ENCODE measurements around the gene SRRT. TPM values are rescaled to one million over a fixed set of nuclear protein-coding genes. Genes with fewer than 3 reads are reported as not detected.
A peak's percentile ranks its signal among the peaks of the same experiment; 100 is the strongest.

Gene SRRT
- total and polyA plus RNA-seq, 10 of the 15 experiments (the other 5 are each of a cell fraction or from before 2014, with no cell fraction given) = 11.1 to 254 (median 111) TPM

DNA sequence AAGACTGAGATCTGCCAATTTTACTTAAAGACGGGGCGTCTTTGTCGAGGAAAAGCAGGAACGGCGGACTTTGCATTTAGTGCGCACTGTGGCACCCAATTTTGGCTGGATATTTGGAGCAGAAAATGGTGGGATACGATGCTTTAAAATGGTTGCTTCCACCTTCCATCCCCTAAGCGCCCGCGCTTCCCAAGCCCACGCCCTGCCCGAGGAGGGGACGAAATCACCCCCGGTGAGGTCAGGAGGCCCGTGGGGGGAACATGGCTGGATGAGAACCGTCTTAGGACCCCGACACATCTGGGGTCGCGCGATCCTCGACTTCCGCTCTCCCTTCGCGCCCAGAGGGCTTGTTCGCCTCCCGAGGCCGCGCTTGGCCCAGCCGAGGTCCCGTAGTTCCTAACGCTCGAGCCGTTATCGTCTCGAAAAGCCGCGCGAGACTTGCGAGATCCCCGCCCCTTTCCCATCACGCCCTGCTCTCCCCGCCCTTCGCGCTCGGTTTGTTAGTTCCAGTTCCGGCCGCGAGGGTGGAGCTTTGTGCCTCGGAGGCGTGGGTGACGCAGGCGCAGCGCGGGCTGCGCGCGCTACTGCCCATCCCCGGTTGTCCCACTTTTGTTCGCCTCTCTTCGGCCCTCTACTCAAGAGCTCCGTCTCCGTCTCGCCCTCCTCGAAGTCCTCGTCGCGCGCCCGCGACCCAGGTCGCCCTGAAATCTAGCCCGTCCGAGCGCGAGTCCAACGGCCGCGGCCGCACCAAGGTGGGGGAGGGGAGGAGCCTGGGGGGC, at the start of gene SRRT (continued):
- TF ChIP-seq CREM (IDR thresholded peaks at IDR 0.05; ENCODE audit: low read depth) (peak; percentile 48; the same call in 1 of the 2 replicates), POLR2AphosphoS5 (IDR thresholded peaks at IDR 0.05; ENCODE audit: low read length) (peak; percentile 96), EP300 (IDR thresholded peaks at IDR 0.05; ENCODE audit: borderline replicate concordance in 1 of 2, control insufficient read depth in 1 of 2, low read depth in 2 of 2, low read length in 2 of 2) (peak in 1 of 2 experiments; percentile 28; a peak in 1 of 4 replicates), NRF1 (conservative IDR thresholded peaks at IDR 0.05; ENCODE audit: low read depth, low read length) (peak; percentile 91), SIX5 (IDR thresholded peaks at IDR 0.05; ENCODE audit: low read depth, low read length, severe bottlenecking) (peak; percentile 44), MTA2 (IDR thresholded peaks at IDR 0.05; ENCODE audit: low read depth) (peak; percentile 53; the same call in 1 of the 2 replicates), CBFB (IDR thresholded peaks at IDR 0.05; ENCODE audit: low read depth) (peak; percentile 91), TARDBP (IDR thresholded peaks at IDR 0.05; ENCODE audit: borderline replicate concordance) (peak; percentile 14; the same call in 1 of the 2 replicates), POU2F2 (IDR thresholded peaks at IDR 0.05; ENCODE audit: borderline replicate concordance, low read depth, low read length) (peak; percentile 89; the same call in 2 of the 3 replicates), SMAD1 (IDR thresholded peaks at IDR 0.05; ENCODE audit: low read depth, partially characterized antibody) (peak; percentile 31), GATAD2B (conservative IDR thresholded peaks at IDR 0.05; ENCODE audit: low read depth) (peak; percentile 87), EED (IDR thresholded peaks at IDR 0.05; ENCODE audit: low read depth) (peak; percentile 39), POLR2AphosphoS2 (IDR thresholded peaks at IDR 0.05; ENCODE audit: low read depth, low read length) (peak; percentile 92), KAT2A (conservative IDR thresholded peaks at IDR 0.05; ENCODE audit: control insufficient read depth, low read depth, low read length) (no peak), ZBED1 (IDR thresholded peaks at IDR 0.05; ENCODE audit: borderline replicate concordance) (0 out of 2 replicates have a peak, but pooled peaks have one; percentile 10), PAX5 (IDR thresholded peaks at IDR 0.05; ENCODE audit: borderline replicate concordance, low read depth, low read length) (0 out of 2 replicates have a peak, but pooled peaks have one; percentile 27), HDGF (IDR thresholded peaks at IDR 0.05) (peak; percentile 92), STAT1 (conservative IDR thresholded peaks at IDR 0.05) (peak; percentile 96), SREBF1 (IDR thresholded peaks at IDR 0.05; ENCODE audit: low read length) (no peak), SPI1 (IDR thresholded peaks at IDR 0.05; ENCODE audit: borderline replicate concordance, insufficient read depth, low read depth, low read length) (peak; percentile 63), BCL11A (IDR thresholded peaks at IDR 0.05; ENCODE audit: low read depth, low read length) (no peak)
- TF ChIP-seq, protein P1, sequence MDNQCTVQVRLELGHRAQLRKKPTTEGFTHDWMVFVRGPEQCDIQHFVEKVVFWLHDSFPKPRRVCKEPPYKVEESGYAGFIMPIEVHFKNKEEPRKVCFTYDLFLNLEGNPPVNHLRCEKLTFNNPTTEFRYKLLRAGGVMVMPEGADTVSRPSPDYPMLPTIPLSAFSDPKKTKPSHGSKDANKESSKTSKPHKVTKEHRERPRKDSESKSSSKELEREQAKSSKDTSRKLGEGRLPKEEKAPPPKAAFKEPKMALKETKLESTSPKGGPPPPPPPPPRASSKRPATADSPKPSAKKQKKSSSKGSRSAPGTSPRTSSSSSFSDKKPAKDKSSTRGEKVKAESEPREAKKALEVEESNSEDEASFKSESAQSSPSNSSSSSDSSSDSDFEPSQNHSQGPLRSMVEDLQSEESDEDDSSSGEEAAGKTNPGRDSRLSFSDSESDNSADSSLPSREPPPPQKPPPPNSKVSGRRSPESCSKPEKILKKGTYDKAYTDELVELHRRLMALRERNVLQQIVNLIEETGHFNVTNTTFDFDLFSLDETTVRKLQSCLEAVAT (IDR thresholded peaks at IDR 0.05) = peak; percentile 82
- TF ChIP-seq, protein P2, sequence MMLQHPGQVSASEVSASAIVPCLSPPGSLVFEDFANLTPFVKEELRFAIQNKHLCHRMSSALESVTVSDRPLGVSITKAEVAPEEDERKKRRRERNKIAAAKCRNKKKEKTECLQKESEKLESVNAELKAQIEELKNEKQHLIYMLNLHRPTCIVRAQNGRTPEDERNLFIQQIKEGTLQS (IDR thresholded peaks at IDR 0.05; ENCODE audit: borderline replicate concordance, extremely low read depth, low read depth, low read length) = no peak
- TF ChIP-seq, protein P3, sequence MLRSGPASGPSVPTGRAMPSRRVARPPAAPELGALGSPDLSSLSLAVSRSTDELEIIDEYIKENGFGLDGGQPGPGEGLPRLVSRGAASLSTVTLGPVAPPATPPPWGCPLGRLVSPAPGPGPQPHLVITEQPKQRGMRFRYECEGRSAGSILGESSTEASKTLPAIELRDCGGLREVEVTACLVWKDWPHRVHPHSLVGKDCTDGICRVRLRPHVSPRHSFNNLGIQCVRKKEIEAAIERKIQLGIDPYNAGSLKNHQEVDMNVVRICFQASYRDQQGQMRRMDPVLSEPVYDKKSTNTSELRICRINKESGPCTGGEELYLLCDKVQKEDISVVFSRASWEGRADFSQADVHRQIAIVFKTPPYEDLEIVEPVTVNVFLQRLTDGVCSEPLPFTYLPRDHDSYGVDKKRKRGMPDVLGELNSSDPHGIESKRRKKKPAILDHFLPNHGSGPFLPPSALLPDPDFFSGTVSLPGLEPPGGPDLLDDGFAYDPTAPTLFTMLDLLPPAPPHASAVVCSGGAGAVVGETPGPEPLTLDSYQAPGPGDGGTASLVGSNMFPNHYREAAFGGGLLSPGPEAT (IDR thresholded peaks at IDR 0.05; ENCODE audit: low read depth) = peak; percentile 99
- TF ChIP-seq, protein P4, sequence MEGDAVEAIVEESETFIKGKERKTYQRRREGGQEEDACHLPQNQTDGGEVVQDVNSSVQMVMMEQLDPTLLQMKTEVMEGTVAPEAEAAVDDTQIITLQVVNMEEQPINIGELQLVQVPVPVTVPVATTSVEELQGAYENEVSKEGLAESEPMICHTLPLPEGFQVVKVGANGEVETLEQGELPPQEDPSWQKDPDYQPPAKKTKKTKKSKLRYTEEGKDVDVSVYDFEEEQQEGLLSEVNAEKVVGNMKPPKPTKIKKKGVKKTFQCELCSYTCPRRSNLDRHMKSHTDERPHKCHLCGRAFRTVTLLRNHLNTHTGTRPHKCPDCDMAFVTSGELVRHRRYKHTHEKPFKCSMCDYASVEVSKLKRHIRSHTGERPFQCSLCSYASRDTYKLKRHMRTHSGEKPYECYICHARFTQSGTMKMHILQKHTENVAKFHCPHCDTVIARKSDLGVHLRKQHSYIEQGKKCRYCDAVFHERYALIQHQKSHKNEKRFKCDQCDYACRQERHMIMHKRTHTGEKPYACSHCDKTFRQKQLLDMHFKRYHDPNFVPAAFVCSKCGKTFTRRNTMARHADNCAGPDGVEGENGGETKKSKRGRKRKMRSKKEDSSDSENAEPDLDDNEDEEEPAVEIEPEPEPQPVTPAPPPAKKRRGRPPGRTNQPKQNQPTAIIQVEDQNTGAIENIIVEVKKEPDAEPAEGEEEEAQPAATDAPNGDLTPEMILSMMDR (IDR thresholded peaks at IDR 0.05 in 2 of 3, conservative IDR thresholded peaks at IDR 0.05 in 1 of 3; ENCODE audit: control insufficient read depth in 2 of 3, extremely low read depth in 1 of 3, insufficient read depth in 1 of 3, low read depth in 3 of 3, low read length in 3 of 3) = peak in 1 of 3 experiments; percentile 16; a peak in 1 of 6 replicates
